ENCODE measurements around the gene LRCOL1.

The LRCOL1 gene

GRCh38 chr12:132584429-132584828 lies 26.0 kb downstream of the LRCOL1 start (continued):
- no peak for TF ChIP-seq OVOL3 (tag by site-specific recombination; IDR thresholded peaks at IDR 0.05)
- TF ChIP-seq ZBTB6 (tag by site-specific recombination; IDR thresholded peaks at IDR 0.05), result no peak
- TF ChIP-seq OSR2 (tag by site-specific recombination; IDR thresholded peaks at IDR 0.05), result no peak
- no peak for TF ChIP-seq ELK4 (IDR thresholded peaks at IDR 0.05; ENCODE audit: borderline replicate concordance, low read depth, low read length)

- ChIA-PET POLR2A (no interaction called here), CTCF (no interaction called here)
- TF ChIP-seq PATZ1 (tag by site-specific recombination; IDR thresholded peaks at IDR 0.05) (no peak), KLF8 (tag by site-specific recombination; IDR thresholded peaks at IDR 0.05) (peak; percentile 69), SP2 (tag by site-specific recombination; IDR thresholded peaks at IDR 0.05) (peak; percentile 25), ZNF416 (tag by site-specific recombination; IDR thresholded peaks at IDR 0.05) (no peak), PBX3 (CRISPR knock-in tag; IDR thresholded peaks at IDR 0.05) (no peak), ZNF341 (tag by site-specific recombination; IDR thresholded peaks at IDR 0.05; ENCODE audit: low read depth) (no peak), ZNF350 (tag by site-specific recombination; IDR thresholded peaks at IDR 0.05) (no peak), ZNF529 (tag by site-specific recombination; IDR thresholded peaks at IDR 0.05; ENCODE audit: insufficient replicate concordance) (no peak), KLF1 (tag by site-specific recombination; IDR thresholded peaks at IDR 0.05) (peak; percentile 78)
- Histone ChIP-seq H3K36me3 (ENCODE audit: control insufficient read depth in 2 of 2, insufficient read depth in 1 of 2, low read length in 2 of 2) (peaks cover 0 to 14% of the 10 kb centered on the region in 2 experiments; a peak in 2 of 3 replicates), H3K4me1 (ENCODE audit: control insufficient read depth, insufficient read depth, low read length) (no peaks in the 10 kb centered on the region), H3K27ac (ENCODE audit: extremely low read depth, low read depth, low read length) (no peak overlapping the region), H3K4me3 (ENCODE audit: low read depth, low read length) (no peak overlapping the region), H3K9me3 (ENCODE audit: control insufficient read depth, insufficient read depth, low read depth, low read length) (no peaks in the 10 kb centered on the region)
Observed at GRCh38 chr12:132583736-132584135, 26.6 kb downstream of the LRCOL1 start.

GRCh38 chr12:132583411-132583710 lies 27.0 kb downstream of the LRCOL1 start:
- H3K36me3 ChIP-seq (ENCODE audit: control insufficient read depth in 2 of 2, insufficient read depth in 1 of 2, low read length in 2 of 2), result peaks cover 0 to 18% of the 10 kb centered on the region in 2 experiments; a peak in 2 of 3 replicates
- H3K4me3 ChIP-seq (ENCODE audit: low read depth, low read length), result no peak overlapping the region
- CTCF ChIA-PET, result no interaction called here
- no peak overlapping the region for H3K27ac ChIP-seq (ENCODE audit: extremely low read depth, low read depth, low read length)
- TF ChIP-seq ZNF280D (tag by site-specific recombination; IDR thresholded peaks at IDR 0.05), result no peak
- no peak for TF ChIP-seq ZNF18 (tag by site-specific recombination; IDR thresholded peaks at IDR 0.05)
- TF ChIP-seq ZNF830 (tag by site-specific recombination; IDR thresholded peaks at IDR 0.05; ENCODE audit: low read depth), result no peak
- no peak for TF ChIP-seq ZNF701 (tag by site-specific recombination; IDR thresholded peaks at IDR 0.05)
- TF ChIP-seq MZF1 (tag by site-specific recombination; IDR thresholded peaks at IDR 0.05; ENCODE audit: borderline replicate concordance), result no peak
- H3K9me3 ChIP-seq (ENCODE audit: control insufficient read depth, insufficient read depth, low read depth, low read length), result no peaks in the 10 kb centered on the region
- H3K4me1 ChIP-seq (ENCODE audit: control insufficient read depth, insufficient read depth, low read length), result no peaks in the 10 kb centered on the region
- POLR2A ChIA-PET, result no interaction called here
